OCI-LY7 (cell line): Measurements from ENCODE around the gene DCDC2C.

Source experiments
- EZH2phosphoT487 ChIP-seq: fragments of 200-600 bp; sonication (generic); IDR thresholded peaks from 2 replicates; pipeline ENCODE4 v1.6.1; 2018; ENCODE audit warnings: low read depth, borderline replicate concordance, mild to moderate bottlenecking, mixed run types, antibody characterized with exemption, low read length, moderate library complexity, mixed read lengths
- TF ChIP-seq, protein P1 (sequence below): fragments of 200-600 bp; sonication (generic); conservative IDR thresholded peaks from 2 replicates; pipeline ENCODE4 v1.5.1; 2014; ENCODE audit warnings: mild to moderate bottlenecking, antibody characterized with exemption, low read length, moderate library complexity, mixed read lengths

DNA sequence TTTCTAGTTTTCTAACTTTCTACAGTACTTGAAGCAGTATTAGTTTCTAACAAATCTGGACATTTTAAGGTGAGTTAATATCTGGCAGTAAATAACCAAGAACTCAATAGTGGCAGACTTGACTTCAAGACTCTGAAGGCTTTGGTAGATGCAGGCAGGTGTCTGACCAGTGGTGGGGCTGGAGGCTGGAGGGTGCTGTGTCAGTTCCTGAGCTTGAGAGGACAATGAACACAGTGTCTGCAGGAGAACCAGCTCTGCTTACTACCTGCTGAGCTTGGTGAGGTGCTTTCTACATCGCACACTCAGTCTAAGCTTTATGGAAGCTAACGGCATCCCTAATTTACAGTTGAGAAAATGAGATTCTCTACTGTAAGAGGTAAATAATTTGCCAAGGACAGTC is 24.2 kb upstream of the DCDC2C start:
- TF ChIP-seq, protein P1, sequence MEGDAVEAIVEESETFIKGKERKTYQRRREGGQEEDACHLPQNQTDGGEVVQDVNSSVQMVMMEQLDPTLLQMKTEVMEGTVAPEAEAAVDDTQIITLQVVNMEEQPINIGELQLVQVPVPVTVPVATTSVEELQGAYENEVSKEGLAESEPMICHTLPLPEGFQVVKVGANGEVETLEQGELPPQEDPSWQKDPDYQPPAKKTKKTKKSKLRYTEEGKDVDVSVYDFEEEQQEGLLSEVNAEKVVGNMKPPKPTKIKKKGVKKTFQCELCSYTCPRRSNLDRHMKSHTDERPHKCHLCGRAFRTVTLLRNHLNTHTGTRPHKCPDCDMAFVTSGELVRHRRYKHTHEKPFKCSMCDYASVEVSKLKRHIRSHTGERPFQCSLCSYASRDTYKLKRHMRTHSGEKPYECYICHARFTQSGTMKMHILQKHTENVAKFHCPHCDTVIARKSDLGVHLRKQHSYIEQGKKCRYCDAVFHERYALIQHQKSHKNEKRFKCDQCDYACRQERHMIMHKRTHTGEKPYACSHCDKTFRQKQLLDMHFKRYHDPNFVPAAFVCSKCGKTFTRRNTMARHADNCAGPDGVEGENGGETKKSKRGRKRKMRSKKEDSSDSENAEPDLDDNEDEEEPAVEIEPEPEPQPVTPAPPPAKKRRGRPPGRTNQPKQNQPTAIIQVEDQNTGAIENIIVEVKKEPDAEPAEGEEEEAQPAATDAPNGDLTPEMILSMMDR = no peak
- no peak for TF ChIP-seq EZH2phosphoT487
